T-helper 2 cell treated with Interferon-gamma antibody and Interleukin-4, amounts not matched to agents 100 ng/mL and 5 ng/mL, for 36 hours (primary cell): ENCODE data around the gene EVPLL. TPM values are rescaled to one million over a fixed set of nuclear protein-coding genes. Genes with fewer than 3 reads are reported as not detected.
"Not testable (repeated sequence)": the region's sequence is repeated elsewhere in the genome, so short reads cannot be mapped to it uniquely, and the experiment has no call there.

Experiments used
- intact Hi-C: fragments of 100-400 bp; cut with micrococcal nuclease; formaldehyde crosslinking; loops from one replicate; pipeline ENCODE4 v1.15.1; 2023
- total RNA-seq: library from RNA; stranded (reverse); gene quantifications from 2 replicates; pipeline ENCODE4 v1.2.3, GENCODE V29; 2022

The EVPLL gene
- total RNA-seq, 1 donor from 2014 or later, result not detected

- intact Hi-C loops, result no loop called here
These were observed 1.9 kb downstream of the EVPLL start for GRCh38 chr17:18379246-18380146.

GRCh38 chr17:18380471-18381157 lies 3.0 kb downstream of the EVPLL start:
- intact Hi-C loops, result no loop called here

GRCh38 chr17:18381158-18381952 lies 3.8 kb downstream of the EVPLL start:
- intact Hi-C loops, result no loop called here

GRCh38 chr17:18381953-18382245 lies 4.3 kb downstream of the EVPLL start:
- intact Hi-C loops, result no loop called here

GRCh38 chr17:18382441-18383078 lies 5.0 kb downstream of the EVPLL start:
- intact Hi-C loops, result no loop called here

GRCh38 chr17:18383079-18383481 lies 5.5 kb downstream of the EVPLL start:
- intact Hi-C loops, result not testable (repeated sequence)

GRCh38 chr17:18384271-18384670 lies 6.7 kb downstream of the EVPLL start:
- intact Hi-C loops, result not testable (repeated sequence)

GRCh38 chr17:18387583-18387982 lies 10.0 kb downstream of the EVPLL start:
- intact Hi-C loops, result not testable (repeated sequence)

GRCh38 chr17:18388266-18388665 lies 10.7 kb downstream of the EVPLL start:
- intact Hi-C loops, result not testable (repeated sequence)

- intact Hi-C loops, result not testable (repeated sequence)
These were observed 11.2 kb downstream of the EVPLL start for GRCh38 chr17:18388728-18389127.

- intact Hi-C loops, result not testable (repeated sequence)
These were observed 24.5 kb downstream of the EVPLL start for GRCh38 chr17:18401872-18402590.

- intact Hi-C loops, result not testable (repeated sequence)
These were observed 25.6 kb downstream of the EVPLL start for GRCh38 chr17:18403166-18403565.

- intact Hi-C loops, result not testable (repeated sequence)
These were observed 26.0 kb downstream of the EVPLL start for GRCh38 chr17:18403604-18404003.

- intact Hi-C loops, result not testable (repeated sequence)
These were observed 31.3 kb downstream of the EVPLL start for GRCh38 chr17:18408906-18409305.

- intact Hi-C loops, result not testable (repeated sequence)
These were observed 31.7 kb downstream of the EVPLL start for GRCh38 chr17:18409321-18409720.

GRCh38 chr17:18410736-18411135 lies 33.2 kb downstream of the EVPLL start:
- intact Hi-C loops, result not testable (repeated sequence)

- intact Hi-C loops, result not testable (repeated sequence)
These were observed 33.8 kb downstream of the EVPLL start for GRCh38 chr17:18411377-18411864.

- intact Hi-C loops, result not testable (repeated sequence)
These were observed 34.5 kb downstream of the EVPLL start for GRCh38 chr17:18412001-18412538.

GRCh38 chr17:18421521-18421920 lies 43.9 kb downstream of the EVPLL start:
- intact Hi-C loops, result not testable (repeated sequence)

- intact Hi-C loops, result not testable (repeated sequence)
These were observed 44.9 kb downstream of the EVPLL start for GRCh38 chr17:18422464-18422863.
